Activated B cell treated with CpG ODN at 0.5 μM for 24 hours (primary cell): Measurements from ENCODE around the gene HES3. TPM values are rescaled to one million over a fixed set of nuclear protein-coding genes. Genes with fewer than 3 reads are reported as not detected.
A peak's percentile ranks its signal among the peaks of the same experiment; 100 is the strongest.

Experiments used
- ATAC-seq: fragments of 200-7000 bp; cut with Tn5 transposase; one replicate; pipeline ENCODE4 v1.10.0; 2021; ENCODE audit warnings: low read depth, mild to moderate bottlenecking, moderate library complexity
- CTCF ChIA-PET: fragments of 350-600 bp; sonication (Branson Sonifier 250); formaldehyde crosslinking; loops from one replicate; lab custom pipeline; 2021; ENCODE audit warnings: antibody characterized with exemption; lab: Charles Lee
- POLR2A ChIA-PET: fragments of 350-600 bp; sonication (Branson Sonifier 250); formaldehyde crosslinking; loops from one replicate; lab custom pipeline; 2021; ENCODE audit warnings: antibody characterized with exemption; lab: Charles Lee
- DNase-seq: peaks from one replicate; pipeline ENCODE4 v3.0.0; 2022
- H3K27ac Mint-ChIP-seq: one replicate; pipeline ENCODE4 v1.8.0; 2020; ENCODE audit warnings: mixed read lengths
- H3K27me3 Mint-ChIP-seq: one replicate; pipeline ENCODE4 v1.8.0; 2021; ENCODE audit warnings: mixed read lengths
- H3K36me3 Mint-ChIP-seq: one replicate; pipeline ENCODE4 v1.8.0; 2021; ENCODE audit warnings: low read depth, mixed read lengths
- H3K4me1 Mint-ChIP-seq: one replicate; pipeline ENCODE4 v1.8.0; 2021; ENCODE audit warnings: mixed read lengths
- H3K4me3 Mint-ChIP-seq: one replicate; pipeline ENCODE4 v1.8.0; 2020; ENCODE audit warnings: mild to moderate bottlenecking, mixed read lengths
- H3K9me3 Mint-ChIP-seq: one replicate; pipeline ENCODE4 v1.8.0; 2020; ENCODE audit warnings: mixed read lengths
- CTCF ChIP-seq: fragments of 200-600 bp; IDR thresholded peaks from one replicate; pipeline ENCODE4 v1.8.0; 2022; ENCODE audit warnings: antibody characterized with exemption, mild to moderate bottlenecking
- intact Hi-C: fragments of 100-400 bp; cut with micrococcal nuclease; formaldehyde crosslinking; loops from one replicate; pipeline ENCODE4 v1.15.1; 2024
- total RNA-seq: library from RNA; stranded (reverse); gene quantifications from 2 replicates; pipeline ENCODE4 v1.2.3, GENCODE V29; 2022

The HES3 gene
- not detected in 2 replicates for total RNA-seq

GRCh38 chr1:6243993-6244392, at the start of gene HES3:
TSS of gene HES3 (plus strand) at chr1:6244179. CDS start at chr1:6244366, 187 bp downstream.
- ATAC-seq (no peak), DNase-seq (no peak)
- intact Hi-C loops = loop anchor here (2.0 to 10.0 kb wide), 5 partner anchors 45 to 729 kb away; partner anchors contain the start of gene RPL22
- peaks cover 44% of the 10 kb centered on the region for H3K27me3 Mint-ChIP-seq
- ChIA-PET CTCF (no interaction called here), POLR2A (no interaction called here)
- no peaks in the 10 kb centered on the region for H3K36me3 Mint-ChIP-seq
- H3K27ac Mint-ChIP-seq = no peak within 1 kb of the TSS
- H3K4me3 Mint-ChIP-seq = no peak within 1 kb of the TSS
- H3K4me1 Mint-ChIP-seq = peaks cover 15% of the 10 kb centered on the region
- no peak for TF ChIP-seq CTCF
- H3K9me3 Mint-ChIP-seq = no peaks in the 10 kb centered on the region

GRCh38 chr1:6197746-6198427, 46.1 kb upstream of the HES3 start:
- ChIA-PET CTCF (interaction anchor here (1.4 kb wide), 1 partner anchor 10 kb away, joined by 4 read pairs; no protein-coding TSS in a partner anchor), POLR2A (no interaction called here)
- H3K9me3 Mint-ChIP-seq = no peaks in the 10 kb centered on the region
- intact Hi-C loops = loop anchor here (2.0 kb wide), 3 partner anchors 47 to 503 kb away; partner anchors contain the start of genes DNAJC11, HES3 and NPHP4
- peak overlapping the region; percentile 94 for H3K27ac Mint-ChIP-seq
- DNase-seq = no peak
- H3K4me3 Mint-ChIP-seq = peak overlapping the region; percentile 88
- H3K4me1 Mint-ChIP-seq = peaks cover 44% of the 10 kb centered on the region
- no peak for ATAC-seq
- peaks cover 41% of the 10 kb centered on the region for H3K36me3 Mint-ChIP-seq
- peaks cover 2% of the 10 kb centered on the region for H3K27me3 Mint-ChIP-seq
- TF ChIP-seq CTCF = no peak

GRCh38 chr1:6198646-6199297, 45.2 kb upstream of the HES3 start:
- Mint-ChIP-seq H3K4me1 (peaks cover 44% of the 10 kb centered on the region), H3K27me3 (peaks cover 2% of the 10 kb centered on the region), H3K4me3 (peak overlapping the region; percentile 88), H3K27ac (peak overlapping the region; percentile 94), H3K9me3 (no peaks in the 10 kb centered on the region), H3K36me3 (peaks cover 33% of the 10 kb centered on the region)
- ChIA-PET CTCF (interaction anchor here (1.4 kb wide), 1 partner anchor 11 kb away, joined by 4 read pairs; no protein-coding TSS in a partner anchor), POLR2A (interaction anchor here (0.6 to 1.0 kb wide), 5 partner anchors 8 to 292 kb away, joined by 3 to 7 read pairs (median 3); partner anchors contain the start of genes ICMT and NPHP4)
- ATAC-seq = peak; percentile 5
- intact Hi-C loops = loop anchor here (1.0 to 2.0 kb wide), 7 partner anchors 37 to 502 kb away; partner anchors contain the start of genes ACOT7, DNAJC11, HES3 and ICMT
- TF ChIP-seq CTCF = no peak
- no peak for DNase-seq

GRCh38 chr1:6199298-6200187, 44.4 kb upstream of the HES3 start, which contains the start of gene RPL22:
TSS of gene RPL22 (minus strand) at chr1:6199595. CDS start at chr1:6199573, 22 bp downstream.
- peak within 1 kb of the TSS; percentile 94 for H3K27ac Mint-ChIP-seq
- DNase-seq = peak; percentile 89
- H3K9me3 Mint-ChIP-seq = no peaks in the 10 kb centered on the region
- peaks cover 3% of the 10 kb centered on the region for H3K27me3 Mint-ChIP-seq
- ChIA-PET POLR2A (interaction anchor here (0.7 to 1.0 kb wide), 7 partner anchors 9 to 207 kb away, joined by 3 to 7 read pairs (median 4); partner anchors contain the start of genes ICMT and NPHP4), CTCF (interaction anchor here (1.4 kb wide), 1 partner anchor 12 kb away, joined by 4 read pairs; no protein-coding TSS in a partner anchor)
- H3K4me1 Mint-ChIP-seq = peaks cover 44% of the 10 kb centered on the region
- peaks cover 27% of the 10 kb centered on the region for H3K36me3 Mint-ChIP-seq
- no peak for TF ChIP-seq CTCF
- H3K4me3 Mint-ChIP-seq = peak within 1 kb of the TSS; percentile 88
- peak; percentile 97 for ATAC-seq
- intact Hi-C loops = loop anchor here (1.0 to 2.0 kb wide), 7 partner anchors 36 to 501 kb away; partner anchors contain the start of genes ACOT7, DNAJC11, HES3 and ICMT
